Activated CD4-positive, alpha-beta T cell treated with anti-CD3 and anti-CD28 coated beads, Interleukin-2, amount 50 U/mL, for 16 hours (primary cell): ENCODE results near the gene LARP4B.
A peak's percentile ranks its signal among the peaks of the same experiment; 100 is the strongest.
"Not testable (repeated sequence)": the region's sequence is repeated elsewhere in the genome, so short reads cannot be mapped to it uniquely, and the experiment has no call there.

Experiments used
- DNase-seq: peaks from one replicate; pipeline ENCODE4 v3.0.0-alpha.2; 2020

Gene LARP4B

DNA sequence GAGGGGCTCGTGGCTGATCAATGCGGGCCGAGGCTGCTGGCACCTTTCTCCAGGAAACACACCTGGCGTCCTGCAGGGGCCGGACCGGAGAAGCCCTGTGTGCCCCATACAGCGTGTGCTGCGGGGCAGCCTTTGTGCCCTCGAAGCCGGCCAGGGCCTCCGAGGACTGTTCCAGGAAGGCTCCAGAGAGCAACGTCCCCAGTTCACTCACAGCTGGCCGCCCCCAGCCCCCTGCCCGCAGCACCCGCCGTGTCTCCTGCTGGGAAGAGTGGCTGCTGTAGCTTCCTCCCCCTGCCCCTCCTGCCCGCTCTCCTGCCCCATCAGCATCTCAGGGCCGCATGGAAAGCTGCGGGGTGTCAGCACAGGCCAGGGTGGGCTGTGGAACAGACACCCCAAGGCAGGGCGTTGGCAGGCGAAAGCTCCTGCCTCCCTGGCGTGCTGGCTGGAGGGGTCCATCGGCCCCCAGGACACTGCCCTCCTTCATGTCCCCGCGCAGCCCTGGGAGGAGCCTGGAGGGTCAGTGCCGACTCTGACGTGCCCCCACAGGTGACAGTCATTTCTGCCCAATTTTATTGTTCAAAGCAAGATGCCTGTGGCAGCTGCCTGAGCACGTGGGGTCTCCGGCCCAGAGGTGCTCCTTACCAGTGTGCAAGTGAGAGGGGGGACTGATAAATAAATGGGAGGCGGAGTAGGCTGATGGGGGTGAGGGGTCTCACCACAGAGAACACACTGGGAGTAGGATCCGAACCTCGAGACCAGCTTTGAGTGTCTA lies 146.2 kb downstream of the LARP4B start:
- no peak for DNase-seq

DNA sequence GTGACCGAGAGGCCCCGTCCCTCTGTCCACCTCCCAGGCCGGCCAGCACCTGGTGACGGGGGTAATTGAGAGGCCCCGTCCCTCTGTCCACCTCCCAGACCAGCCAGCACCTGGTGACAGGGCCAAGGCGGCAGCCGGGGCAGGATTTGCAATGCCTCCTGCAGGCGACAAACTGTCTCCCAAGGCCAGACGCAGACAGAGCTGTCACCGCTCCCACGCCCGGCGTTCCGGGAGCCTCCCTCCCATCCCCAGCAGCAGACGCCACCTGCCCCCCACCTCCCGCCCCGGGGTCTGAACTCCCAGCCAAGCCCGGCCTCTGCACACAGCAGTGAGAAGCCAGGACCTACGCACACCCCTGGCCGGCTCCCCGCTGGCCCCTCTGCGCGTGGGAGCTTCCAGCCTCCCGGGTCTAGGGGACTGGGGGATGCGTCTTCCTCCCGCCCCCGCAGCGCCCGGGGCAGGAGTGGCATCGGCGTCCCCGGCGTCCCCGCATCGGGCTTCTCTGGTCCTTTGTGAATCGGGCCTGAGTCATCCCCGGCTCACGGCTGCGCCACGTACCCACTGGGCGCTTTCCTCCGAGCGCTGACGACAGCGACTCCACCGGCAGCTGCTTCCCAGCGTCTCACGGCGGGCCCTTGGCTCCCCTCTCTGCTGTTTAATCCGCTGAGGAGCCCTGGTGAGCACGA lies 147.0 kb downstream of the LARP4B start:
- peak; percentile 57 for DNase-seq

DNA sequence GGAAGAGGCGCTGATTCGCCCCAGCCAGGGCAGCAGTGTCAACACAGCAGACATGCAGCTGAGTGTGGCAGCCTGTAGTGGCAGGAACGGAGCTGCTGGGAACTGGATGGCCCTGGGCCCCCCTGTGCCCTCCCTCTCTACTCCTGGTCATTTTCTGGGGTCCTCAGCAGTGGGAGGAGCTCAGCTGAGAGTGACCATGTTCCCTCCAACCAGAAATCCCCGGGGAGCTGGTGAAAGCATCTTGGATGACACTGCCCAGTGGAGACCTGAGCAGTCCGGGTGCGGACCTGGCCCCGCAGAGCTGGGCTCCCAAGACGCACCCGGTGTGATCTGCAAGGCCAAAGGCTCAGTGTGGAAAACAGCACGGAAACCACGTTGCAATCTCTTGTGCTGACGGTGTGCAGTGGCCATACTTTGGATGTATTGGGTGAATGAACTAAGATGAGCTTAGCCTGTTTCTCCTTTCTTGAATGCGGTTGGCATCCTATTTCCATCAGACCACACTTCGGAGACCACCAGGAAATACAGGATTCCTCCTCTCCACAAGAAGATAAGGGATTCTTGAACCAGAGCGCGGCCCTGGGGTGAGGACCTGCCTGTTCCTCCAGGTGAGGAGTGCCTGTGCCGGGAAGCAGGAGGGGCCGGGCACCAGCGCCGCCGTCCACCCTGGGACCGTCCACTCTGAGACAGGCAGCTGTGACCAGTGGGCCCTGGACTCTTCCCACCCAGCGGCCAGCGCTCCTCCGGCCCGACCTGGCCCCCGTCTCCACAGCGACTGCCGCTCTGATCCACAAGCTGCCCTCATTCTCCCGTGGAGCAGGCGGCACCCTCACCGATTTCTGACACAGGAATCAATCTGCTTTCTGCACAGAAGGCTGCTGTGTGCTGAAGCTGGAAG lies 148.5 kb downstream of the LARP4B start:
- DNase-seq, result no peak

DNA sequence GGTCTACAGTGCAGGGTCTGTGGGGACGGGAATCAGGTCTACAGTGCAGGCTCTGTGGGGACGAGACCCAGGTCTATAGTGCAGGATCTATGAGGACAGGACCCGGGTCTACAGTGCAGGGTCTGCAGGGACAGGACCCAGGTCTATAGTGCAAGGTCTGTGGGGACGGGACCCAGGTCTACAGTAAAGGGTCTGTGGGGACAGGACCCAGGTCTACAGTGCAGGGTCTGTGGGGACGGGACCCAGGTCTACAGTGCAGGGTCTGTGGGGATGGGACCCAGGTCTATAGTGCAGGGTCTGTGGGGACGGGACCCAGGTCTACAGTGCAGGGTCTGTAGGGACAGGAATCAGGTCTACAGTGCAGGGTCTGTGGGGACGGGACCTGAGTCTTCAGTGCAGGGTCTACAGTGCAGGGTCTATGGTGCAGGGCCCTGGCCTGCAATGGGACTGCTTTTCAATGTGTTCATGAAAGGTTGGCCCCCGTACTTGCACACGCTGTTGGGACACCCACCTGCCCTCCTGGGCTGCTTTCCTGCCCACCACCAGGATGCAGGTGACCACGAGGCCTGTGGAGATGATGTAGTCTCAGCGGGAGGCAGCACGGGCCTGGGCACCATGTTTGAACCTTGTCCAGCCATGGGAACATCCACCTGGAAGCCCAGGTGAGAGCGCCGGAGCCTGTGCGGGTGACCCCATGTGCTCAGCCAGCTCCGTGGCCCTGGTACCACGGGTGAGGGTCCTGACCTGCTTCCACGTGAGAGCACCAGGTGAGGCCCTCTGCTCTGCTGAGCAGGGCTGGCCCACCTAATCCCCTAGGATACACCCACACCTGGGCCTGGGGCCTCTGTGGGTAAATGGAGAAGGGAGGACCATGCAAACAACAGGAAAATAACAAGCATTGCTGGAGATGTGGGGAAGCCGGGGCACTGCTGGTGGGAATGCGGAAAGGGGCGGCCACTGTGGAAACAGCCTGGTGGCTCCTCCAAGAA lies 150.7 kb downstream of the LARP4B start:
- no peak for DNase-seq

DNA sequence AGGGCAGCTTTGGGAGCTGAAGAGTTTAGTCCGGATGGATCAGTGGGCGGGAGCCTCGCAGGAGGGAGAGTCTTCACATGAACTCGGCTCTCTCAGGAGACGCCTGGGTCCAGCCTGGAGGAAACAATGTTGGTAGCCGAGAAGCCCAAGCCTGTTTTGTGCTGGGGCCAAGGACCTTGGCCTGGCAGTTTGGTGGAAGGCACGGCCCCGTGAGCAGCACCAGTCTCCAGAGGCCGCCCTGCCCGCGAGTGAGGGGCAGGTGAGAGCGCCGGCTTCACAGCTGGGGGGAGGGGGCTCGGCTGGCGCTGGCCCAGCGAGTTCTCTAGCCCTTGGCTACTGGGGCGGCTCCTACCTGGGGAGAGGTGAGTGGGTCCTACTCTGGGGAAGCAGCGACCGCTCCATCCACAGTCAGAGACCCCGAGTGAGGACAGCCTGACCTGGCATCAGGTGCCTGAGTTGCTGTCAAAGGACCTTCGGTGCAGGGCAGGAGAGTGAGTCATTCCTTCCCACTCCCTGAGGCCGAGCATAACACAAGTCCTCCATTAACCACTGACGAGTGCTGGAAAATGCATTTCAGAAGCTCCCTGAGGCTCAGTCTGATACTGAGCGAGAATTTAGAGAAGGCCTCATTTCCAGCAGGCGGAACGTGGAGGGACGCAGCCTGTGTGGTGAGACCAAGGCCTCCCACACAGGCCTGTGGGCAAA lies 152.7 kb downstream of the LARP4B start:
- no peak for DNase-seq

DNA sequence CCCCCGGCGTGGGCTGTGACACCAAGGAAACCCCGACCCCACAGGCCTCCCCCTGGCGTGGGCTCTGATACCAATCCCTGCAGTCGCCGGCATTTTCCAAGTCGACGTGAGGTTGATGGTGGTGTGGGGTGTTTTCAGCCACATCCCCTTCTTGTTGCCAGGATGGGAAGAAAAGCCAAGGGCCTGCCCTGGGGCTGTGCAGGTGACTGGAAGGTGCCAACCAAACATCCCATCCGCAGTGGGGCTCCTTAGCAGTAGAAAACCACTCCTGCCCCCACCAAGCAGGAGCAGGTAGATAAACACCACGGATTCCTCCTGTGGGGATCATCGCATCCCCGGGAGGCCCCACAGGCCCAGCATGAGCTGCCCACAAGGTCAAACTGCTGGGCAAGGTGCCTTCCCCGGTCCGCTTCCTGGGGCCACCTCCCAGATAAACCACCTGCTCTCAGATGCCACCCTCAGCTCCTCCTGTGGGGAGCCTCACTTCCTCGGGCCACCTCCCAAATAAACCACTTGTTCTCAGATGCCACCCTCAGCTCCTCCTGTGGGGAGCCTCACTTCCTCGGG lies 153.5 kb downstream of the LARP4B start:
- no peak for DNase-seq

DNA sequence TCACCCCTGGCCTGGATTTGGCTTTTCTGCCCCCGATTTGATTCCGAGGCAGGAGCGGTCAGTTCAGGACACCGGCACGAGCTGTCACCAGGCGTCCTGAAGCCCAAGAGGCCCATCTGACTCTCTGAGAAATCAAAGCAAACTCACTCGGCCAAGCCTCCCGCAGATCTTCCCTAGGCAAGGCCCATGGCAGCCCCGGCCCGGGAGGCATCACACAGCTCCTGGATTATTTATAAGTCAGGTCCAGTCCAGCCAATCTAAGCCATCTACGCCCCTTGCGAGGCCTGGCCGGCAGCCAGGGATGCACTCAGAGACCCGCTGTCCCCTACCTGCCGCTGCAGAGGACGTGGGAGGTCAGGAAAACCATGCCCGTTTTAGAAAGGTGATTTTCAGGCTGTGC lies 154.7 kb downstream of the LARP4B start:
- no peak for DNase-seq

DNA sequence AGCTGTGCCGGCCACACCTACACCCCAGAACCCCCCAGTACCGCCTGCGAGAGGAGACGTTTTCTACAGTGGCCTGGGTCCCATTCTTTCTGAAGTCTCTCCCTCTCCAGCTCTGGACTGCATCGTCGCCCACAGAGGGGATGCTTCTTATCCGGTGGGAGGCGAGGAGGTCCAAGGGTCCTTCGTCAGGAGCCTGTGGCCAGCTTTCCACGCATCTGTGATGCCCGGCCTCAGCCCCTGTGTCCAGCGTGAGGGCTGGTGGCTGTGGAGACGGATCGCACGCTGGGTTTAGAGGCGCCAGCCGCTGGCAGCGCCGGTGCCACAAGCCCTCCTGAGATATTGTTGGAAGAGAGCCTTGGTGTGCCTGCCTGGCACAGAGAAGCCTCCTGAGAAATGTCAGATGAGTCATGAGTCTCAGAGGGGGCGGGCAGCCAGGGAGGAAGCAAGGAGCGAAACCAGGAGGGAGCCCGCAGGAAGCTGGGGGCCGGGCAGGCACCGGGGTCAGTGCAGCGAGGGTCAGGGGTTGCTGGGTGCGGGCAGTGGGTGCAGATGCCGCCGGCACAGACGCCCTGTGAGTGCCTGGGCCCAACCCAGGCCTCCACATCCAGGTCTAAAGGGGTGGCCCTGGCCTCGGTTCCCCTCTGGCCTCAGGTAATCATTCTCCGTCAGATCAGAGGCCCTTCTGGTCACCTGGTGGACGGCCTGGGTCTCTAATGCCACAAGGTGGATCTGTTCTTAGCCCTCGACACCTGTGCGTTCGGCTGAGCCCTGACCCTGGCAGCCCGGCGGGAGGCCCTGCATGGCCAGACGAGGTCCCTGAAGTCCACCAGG lies 156.0 kb downstream of the LARP4B start:
- no peak for DNase-seq

DNA sequence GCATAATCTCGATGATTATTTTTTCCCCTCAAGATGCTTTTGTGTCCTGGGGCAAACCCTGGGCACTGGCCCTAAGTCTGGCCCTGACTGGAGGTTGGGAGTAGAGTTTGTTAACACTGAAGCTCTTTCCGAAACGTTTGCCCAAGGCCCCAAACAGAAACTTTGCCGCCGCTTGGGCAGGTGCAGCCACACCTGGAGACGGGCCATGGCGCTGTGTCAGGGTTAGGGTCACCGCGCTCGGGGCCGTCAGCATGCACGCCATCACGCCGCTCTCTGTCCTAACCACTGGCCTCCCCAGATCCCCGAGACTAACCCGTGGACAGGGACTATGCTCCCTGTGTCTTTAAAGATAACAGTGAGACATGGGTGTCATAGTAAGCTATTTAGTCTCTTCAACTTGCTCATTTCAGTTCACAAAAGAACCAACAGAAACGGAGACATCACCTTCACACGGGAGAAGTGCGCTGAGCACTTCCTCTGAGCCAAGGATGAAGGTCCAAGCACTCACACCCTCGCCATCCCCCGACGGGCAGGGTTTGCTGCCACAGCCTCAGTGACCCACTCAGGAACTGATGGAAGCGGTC lies 156.8 kb downstream of the LARP4B start:
- no peak for DNase-seq

DNA sequence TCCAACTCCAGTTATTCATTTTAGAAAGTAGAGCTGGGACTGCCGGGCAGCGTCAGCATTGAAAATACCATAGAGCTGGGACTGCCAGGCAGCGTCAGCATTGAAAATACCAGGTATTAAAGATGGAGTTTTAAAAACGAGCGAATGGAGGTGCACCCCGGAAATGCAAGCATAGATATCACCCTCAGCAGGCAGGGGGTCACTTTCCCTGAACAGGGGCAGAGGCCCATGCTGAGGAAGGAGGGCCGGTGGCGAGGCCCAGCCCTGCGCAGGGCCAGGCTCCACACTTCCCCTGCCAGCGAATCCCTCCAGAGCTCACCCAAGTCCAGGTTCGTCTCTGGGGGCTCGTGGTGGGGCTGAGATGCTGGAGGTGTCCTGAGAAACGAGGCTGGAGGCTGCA lies 157.3 kb downstream of the LARP4B start:
- DNase-seq, result no peak

DNA sequence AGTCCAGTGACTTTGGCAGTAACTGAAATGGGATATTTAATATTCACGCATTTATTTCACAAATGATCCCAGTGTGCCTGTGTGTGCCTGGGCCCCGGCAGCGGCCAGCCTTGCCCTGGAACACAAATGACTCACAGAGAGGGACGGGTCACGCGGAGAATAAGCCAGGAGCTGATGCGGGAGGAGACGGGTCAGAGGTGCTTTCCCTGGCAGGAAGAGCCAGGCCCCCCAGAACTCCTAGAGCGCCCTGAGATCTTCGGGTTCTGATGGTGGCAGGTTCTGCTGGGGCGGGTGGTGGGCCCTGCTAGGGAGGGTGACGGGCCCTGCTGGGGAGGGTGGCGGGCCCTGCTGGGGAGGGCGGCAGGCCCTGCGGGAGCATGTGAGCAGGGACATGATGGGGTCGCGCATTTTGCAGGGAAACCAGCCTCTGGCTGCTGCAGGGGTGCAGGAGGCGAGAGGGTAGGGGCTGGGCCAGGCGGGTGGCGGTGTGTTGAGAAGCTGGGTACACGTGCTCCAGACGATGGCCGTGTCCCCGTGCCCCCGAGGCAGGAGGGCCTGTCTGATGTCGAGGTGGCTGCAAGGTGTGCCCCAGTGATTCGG lies 157.8 kb downstream of the LARP4B start:
- DNase-seq, result no peak

DNA sequence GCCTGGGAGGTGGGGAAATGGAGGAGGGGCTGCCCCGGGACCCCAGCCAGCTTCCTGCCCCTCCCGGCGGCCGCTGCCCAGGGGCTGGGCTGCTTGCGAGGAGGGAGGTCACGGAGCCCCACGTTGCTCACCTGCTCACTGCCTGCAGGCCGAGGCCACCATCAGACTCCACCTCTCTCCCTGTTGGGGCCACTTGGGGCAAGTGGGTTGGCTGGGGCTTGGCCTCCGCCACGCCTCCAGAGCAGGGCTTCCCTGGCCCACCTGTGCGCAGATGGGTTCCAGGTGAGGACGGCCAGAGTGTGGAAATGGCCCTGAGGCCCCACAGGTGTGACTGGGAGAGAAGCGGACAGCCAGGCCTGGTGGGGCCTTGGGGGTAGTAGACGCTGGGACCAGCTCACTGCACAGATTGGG lies 159.3 kb downstream of the LARP4B start:
- no peak for DNase-seq

DNA sequence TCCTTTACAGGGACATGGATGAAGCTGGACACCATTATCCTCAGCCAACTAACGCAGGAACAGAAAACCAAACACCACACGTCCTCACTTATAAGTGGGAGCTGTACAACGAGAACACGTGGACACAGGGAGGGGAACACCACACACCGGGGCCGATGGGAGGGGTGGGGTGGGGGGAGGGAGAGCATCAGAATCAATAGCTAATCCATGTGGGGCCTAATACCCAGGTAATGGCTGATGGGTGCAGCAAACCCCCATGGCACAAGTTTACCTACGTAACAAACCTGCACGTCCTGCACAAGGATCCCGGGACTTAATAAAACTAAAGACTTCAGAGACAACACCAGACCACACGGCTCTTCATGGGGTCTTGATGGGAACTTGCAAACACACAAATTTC lies 159.9 kb downstream of the LARP4B start:
- no peak for DNase-seq

DNA sequence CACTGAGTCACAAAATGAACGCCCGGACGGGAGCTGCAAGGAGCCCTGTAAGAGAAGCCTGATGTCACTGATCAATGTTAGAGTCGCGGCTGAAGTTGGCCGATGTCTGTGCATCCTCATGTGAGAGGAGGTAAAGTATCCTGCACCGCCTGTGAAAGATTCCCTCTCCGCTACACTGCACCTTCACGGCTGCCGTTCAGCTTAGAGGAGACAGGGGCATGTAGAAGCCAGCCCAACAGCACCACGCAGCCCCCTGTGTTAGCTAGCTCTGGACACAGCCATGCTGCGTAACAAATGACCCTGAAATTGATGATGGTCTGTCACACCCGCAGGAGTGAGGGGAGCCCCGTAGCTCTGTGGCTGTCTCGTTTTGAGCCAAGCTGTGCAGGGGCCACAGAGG lies 160.5 kb downstream of the LARP4B start:
- DNase-seq, result no peak

DNA sequence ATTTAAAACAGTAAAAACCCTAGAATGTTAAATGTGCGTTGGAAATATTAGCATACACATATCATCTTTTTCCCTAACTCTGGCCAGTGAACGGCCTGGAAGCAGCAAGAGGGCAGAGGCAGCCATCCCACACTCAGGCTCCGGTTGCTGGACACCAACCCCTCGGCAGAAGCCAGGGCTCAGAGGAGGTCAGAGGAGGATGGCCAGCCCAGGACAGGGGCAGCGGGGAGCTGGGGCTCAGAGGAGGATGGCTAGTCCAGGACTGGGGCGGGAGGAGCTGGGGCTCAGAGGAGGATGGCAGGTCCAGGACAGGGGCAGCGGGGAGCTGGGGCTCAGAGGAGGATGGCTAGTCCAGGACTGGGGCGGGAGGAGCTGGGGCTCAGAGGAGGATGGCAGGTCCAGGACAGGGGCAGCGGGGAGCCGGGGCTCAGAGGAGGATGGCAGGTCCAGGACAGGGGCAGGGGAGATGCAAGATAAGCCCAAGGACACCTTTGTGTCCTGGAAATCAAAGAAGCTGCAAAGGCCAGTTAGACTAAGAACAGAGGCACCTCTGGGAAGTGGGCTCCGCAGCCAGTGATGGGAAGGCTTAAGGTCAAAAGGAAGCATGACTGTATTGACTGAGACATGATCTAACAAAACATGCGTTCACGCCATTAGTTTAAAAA lies 161.3 kb downstream of the LARP4B start:
- DNase-seq, result not testable (repeated sequence)

DNA sequence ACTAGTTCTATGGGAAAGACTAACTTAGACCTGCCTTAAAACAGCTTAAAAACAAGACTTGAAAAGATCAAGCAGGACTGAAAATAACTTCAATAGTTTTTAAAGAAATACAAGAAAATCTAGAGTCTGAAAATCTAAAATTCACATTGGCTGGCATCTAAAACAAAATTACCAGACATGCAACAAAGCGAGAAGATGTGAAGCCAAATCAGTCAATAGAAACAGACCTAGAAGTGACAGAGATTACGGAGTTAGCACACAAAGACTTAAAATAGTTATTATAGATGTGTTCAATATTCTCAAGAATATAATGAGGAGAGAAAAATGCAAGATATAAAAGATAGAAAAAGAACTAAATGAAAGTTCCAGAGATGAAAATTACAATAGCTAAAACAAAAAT lies 163.7 kb downstream of the LARP4B start:
- no peak for DNase-seq

DNA sequence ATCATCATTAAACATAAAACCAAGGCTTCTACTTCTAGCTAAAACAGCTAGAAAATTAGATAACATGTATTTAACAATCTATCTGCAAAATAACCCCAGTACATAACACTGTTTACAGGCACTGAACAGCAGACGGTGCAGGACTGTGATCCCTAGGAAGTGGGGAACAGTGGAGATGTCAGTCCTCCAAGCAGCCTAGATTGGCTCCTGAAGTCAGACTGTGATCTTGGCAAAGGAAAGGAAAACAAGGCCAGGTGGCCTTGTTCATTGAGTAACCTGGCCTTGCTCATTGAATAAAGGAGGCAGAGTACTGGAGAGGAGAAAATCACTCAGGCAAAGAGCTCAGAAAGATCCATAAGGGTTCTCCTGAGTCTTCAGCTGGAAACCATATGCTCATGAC lies 164.3 kb downstream of the LARP4B start:
- no peak for DNase-seq

DNA sequence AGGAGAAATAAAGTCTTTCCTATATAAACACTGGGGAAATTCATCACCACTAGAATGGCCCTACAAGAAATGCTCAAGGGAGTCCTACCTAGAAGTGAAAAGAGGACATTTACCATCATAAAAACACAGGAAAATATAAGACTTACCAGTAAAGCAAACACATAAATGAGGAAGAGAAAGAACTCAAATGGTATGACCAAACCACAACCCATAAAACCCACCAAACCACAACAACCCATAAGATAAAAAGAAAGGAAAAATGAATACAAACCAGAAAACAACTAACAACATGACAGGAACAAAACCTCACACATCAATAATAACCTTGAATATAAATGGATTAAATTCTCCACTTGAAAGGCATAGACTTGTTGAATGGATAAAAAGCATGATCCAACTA lies 170.1 kb downstream of the LARP4B start:
- no peak for DNase-seq

DNA sequence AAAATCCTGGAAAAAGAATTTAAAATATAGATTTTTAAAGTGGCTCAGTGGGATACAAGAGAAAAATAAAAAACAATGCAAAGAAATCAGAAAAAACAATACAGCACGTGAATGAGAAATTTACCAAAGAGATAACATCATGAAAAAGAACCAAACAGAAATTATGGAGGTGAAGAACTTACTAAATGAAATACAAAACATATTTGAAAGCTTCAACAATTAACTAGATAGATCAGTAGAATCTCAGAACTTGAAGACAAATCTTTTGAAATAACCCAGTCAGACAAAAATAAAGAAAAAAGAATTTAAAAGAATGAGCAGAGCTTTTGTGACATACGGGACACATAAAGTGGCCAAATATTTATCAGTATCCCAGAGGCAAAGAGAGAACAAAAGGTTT lies 170.9 kb downstream of the LARP4B start:
- no peak for DNase-seq
